CD4-positive, alpha-beta T cell (primary cell): ENCODE data around the gene VARS2. TPM values are rescaled to one million over a fixed set of nuclear protein-coding genes. Genes with fewer than 3 reads are reported as not detected.

ENCODE experiments used
- ATAC-seq: fragments of 200-7000 bp; cut with Tn5 transposase; one replicate; pipeline ENCODE4 v1.10.0; 2022; ENCODE audit warnings: mild to moderate bottlenecking; ENCODE audit not compliant: poor library complexity
- CTCF ChIA-PET: fragments of 350-600 bp; sonication (Branson Sonifier 250); formaldehyde crosslinking; loops from one replicate; lab custom pipeline; 2021; ENCODE audit warnings: antibody characterized with exemption, inconsistent platforms; lab: Charles Lee
- POLR2A ChIA-PET: fragments of 350-600 bp; sonication (Branson Sonifier 250); formaldehyde crosslinking; loops from one replicate; lab custom pipeline; 2021; ENCODE audit warnings: antibody characterized with exemption, inconsistent platforms; lab: Charles Lee
- DNase-seq, 14 experiments: peaks; one replicate each; pipeline ENCODE4 v3.0.0-alpha.2; 2013 to 2020; ENCODE audit warnings: mixed read lengths in 2 of 14
- H3K27ac ChIP-seq, 2 donors: one replicate each; pipeline versions ENCODE4 v1.5.1 to v1.7.0; 2013; ENCODE audit warnings: low read length in 2 of 2, low read depth in 1 of 2, mild to moderate bottlenecking in 1 of 2
- H3K27me3 ChIP-seq, 2 experiments: 1 replicate in 1 of 2; 2 replicates in 1 of 2; pipeline versions ENCODE4 v1.6.1 to v1.7.0; 2013; ENCODE audit warnings: low read length in 2 of 2, control low read depth in 1 of 2, mild to moderate bottlenecking in 1 of 2, moderate library complexity in 1 of 2; ENCODE audit not compliant: insufficient read depth in 2 of 2, control insufficient read depth in 1 of 2
- H3K36me3 ChIP-seq: one replicate; pipeline ENCODE4 v1.6.1; 2013; ENCODE audit warnings: low read length, control low read depth; ENCODE audit not compliant: insufficient read depth
- H3K4me1 ChIP-seq: one replicate; pipeline ENCODE4 v1.6.1; 2013; ENCODE audit warnings: low read length, control low read depth; ENCODE audit not compliant: insufficient read depth
- H3K4me3 ChIP-seq: one replicate; pipeline ENCODE4 v1.5.1; 2013; ENCODE audit warnings: mild to moderate bottlenecking, low read length, moderate library complexity
- H3K9me3 ChIP-seq, 2 experiments: 1 replicate in 1 of 2; 2 replicates in 1 of 2; pipeline versions ENCODE4 v1.6.1 to v1.7.0; 2013; ENCODE audit warnings: low read length in 2 of 2, mild to moderate bottlenecking in 2 of 2, control low read depth in 1 of 2, moderate library complexity in 1 of 2; ENCODE audit not compliant: control insufficient read depth in 1 of 2, insufficient read depth in 1 of 2
- H3K27ac Mint-ChIP-seq: one replicate; pipeline ENCODE4 v1.8.0; 2020; ENCODE audit warnings: mixed read lengths
- H3K27me3 Mint-ChIP-seq: one replicate; pipeline ENCODE4 v1.8.0; 2021; ENCODE audit warnings: mixed read lengths
- H3K36me3 Mint-ChIP-seq: one replicate; pipeline ENCODE4 v1.8.0; 2021; ENCODE audit warnings: low read depth, mixed read lengths
- H3K4me1 Mint-ChIP-seq: one replicate; pipeline ENCODE4 v1.8.0; 2021; ENCODE audit warnings: low read depth, mixed read lengths
- H3K4me3 Mint-ChIP-seq: one replicate; pipeline ENCODE4 v1.8.0; 2020; ENCODE audit warnings: mild to moderate bottlenecking, mixed read lengths
- H3K9me3 Mint-ChIP-seq: one replicate; pipeline ENCODE4 v1.8.0; 2020; ENCODE audit warnings: mixed read lengths
- CTCF ChIP-seq: fragments of 200-600 bp; IDR thresholded peaks from one replicate; pipeline ENCODE4 v1.8.0; 2022; ENCODE audit warnings: antibody characterized with exemption, mild to moderate bottlenecking
- intact Hi-C, 2 experiments: fragments of 100-400 bp; cut with DNase I in 1 of 2; cut with micrococcal nuclease in 1 of 2; formaldehyde crosslinking; loops; one replicate each; pipeline versions ENCODE4 v1.15.1 to v1.9.0; 2023 to 2025; cut with DNase I, micrococcal nuclease
- total RNA-seq, 174 experiments: library from RNA in 2 of 174; stranded (reverse) in 2 of 174; gene quantifications; one replicate each; pipeline ENCODE4 v1.2.3 and lab custom pipeline; 2021 to 2026

Gene VARS2
- total RNA-seq, 2 experiments from 2014 or later = 19.3 to 21.7 TPM

DNA sequence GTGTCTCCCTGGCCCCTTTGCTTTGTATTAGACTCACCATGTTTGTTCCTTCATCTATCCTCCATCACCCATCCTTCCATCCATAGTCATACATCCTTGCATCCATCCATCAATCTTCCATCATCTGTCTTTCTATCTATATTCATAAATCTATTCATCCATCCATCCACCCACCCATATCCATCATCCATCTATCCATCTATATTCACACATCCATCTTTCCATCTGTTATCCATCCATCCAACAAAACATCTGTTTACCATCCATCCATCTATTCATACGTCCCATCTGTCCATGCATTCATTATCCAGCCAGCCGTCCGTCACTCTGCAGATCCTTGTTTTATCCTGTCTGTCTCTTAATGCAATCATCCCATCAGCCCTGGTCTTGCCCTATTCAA lies 19.1 kb upstream of the VARS2 start:
- Mint-ChIP-seq H3K27me3 (no peaks in the 10 kb centered on the region), H3K9me3 (no peaks in the 10 kb centered on the region), H3K4me1 (no peaks in the 10 kb centered on the region), H3K36me3 (peaks cover 48% of the 10 kb centered on the region), H3K4me3 (no peak overlapping the region), H3K27ac (no peak overlapping the region)
- no peak overlapping the region for H3K4me3 ChIP-seq
- H3K36me3 ChIP-seq = peaks cover 13% of the 10 kb centered on the region
- intact Hi-C loops = no loop called here
- DNase-seq = no peak
- H3K27me3 ChIP-seq = no peaks in the 10 kb centered on the region
- CTCF ChIA-PET = no interaction called here
- TF ChIP-seq CTCF = no peak
- POLR2A ChIA-PET = no interaction called here
- no peak overlapping the region for H3K27ac ChIP-seq
- no peaks in the 10 kb centered on the region for H3K4me1 ChIP-seq
- H3K9me3 ChIP-seq = no peaks in the 10 kb centered on the region
- ATAC-seq = no peak

DNA sequence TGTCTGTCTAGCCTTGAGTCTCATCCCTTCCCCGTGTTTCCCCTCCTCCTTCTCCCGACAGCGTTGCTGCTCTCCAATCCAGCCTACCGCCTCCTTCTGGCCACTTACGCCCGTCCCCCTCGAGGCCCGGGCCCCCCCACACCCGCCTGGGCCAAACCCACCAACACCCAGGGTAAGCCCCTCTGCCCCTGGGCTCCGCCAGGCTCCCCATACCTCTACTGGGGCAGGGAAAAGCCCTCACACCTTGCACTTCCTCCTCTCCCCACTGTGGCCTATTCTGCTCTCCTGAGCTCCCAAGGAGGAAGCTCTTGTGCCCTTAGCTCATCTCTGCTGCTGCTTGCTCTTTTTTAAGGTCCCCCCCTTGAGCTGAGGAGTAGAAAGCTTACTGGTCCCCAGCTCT lies 18.7 kb upstream of the VARS2 start:
- ChIA-PET POLR2A (no interaction called here), CTCF (no interaction called here)
- H3K27ac Mint-ChIP-seq = no peak overlapping the region
- no peak for DNase-seq
- intact Hi-C loops = no loop called here
- H3K4me3 Mint-ChIP-seq = no peak overlapping the region
- no peaks in the 10 kb centered on the region for H3K4me1 Mint-ChIP-seq
- no peaks in the 10 kb centered on the region for H3K9me3 Mint-ChIP-seq
- H3K27ac ChIP-seq = no peak overlapping the region
- no peak for TF ChIP-seq CTCF
- H3K36me3 ChIP-seq = peaks cover 12% of the 10 kb centered on the region
- no peak overlapping the region for H3K4me3 ChIP-seq
- H3K27me3 Mint-ChIP-seq = no peaks in the 10 kb centered on the region
- no peaks in the 10 kb centered on the region for H3K27me3 ChIP-seq
- H3K9me3 ChIP-seq = no peaks in the 10 kb centered on the region
- H3K36me3 Mint-ChIP-seq = peaks cover 44% of the 10 kb centered on the region
- no peaks in the 10 kb centered on the region for H3K4me1 ChIP-seq
- no peak for ATAC-seq

DNA sequence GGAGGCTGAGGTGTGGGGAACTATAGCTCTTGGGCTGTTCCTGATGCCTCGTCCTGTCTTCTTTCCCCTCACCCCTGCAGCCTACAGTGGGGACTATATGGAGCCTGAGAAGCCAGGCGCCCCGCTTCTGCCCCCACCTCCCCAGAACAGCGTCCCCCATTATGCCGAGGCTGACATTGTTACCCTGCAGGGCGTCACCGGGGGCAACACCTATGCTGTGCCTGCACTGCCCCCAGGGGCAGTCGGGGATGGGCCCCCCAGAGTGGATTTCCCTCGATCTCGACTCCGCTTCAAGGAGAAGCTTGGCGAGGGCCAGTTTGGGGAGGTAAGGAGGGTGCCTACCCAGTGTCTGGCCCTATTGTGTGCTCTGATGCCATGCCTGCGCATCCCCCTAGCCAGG lies 17.5 kb upstream of the VARS2 start:
- no peak for ATAC-seq
- Histone ChIP-seq H3K27me3 (no peaks in the 10 kb centered on the region), H3K9me3 (no peaks in the 10 kb centered on the region), H3K4me3 (no peak overlapping the region), H3K27ac (no peak overlapping the region), H3K36me3 (peaks cover 12% of the 10 kb centered on the region), H3K4me1 (no peaks in the 10 kb centered on the region)
- Mint-ChIP-seq H3K27ac (no peak overlapping the region), H3K4me3 (no peak overlapping the region), H3K4me1 (no peaks in the 10 kb centered on the region), H3K9me3 (no peaks in the 10 kb centered on the region), H3K27me3 (no peaks in the 10 kb centered on the region), H3K36me3 (peaks cover 42% of the 10 kb centered on the region)
- TF ChIP-seq CTCF = no peak
- DNase-seq = no peak
- intact Hi-C loops = no loop called here
- CTCF ChIA-PET = no interaction called here
- POLR2A ChIA-PET = no interaction called here
